GM12801 (cell line): ENCODE measurements around the gene CDH16.

Experiments
- TF ChIP-seq, protein P1 (sequence below): IDR thresholded peaks from one replicate; pipeline ENCODE4 v1.5.1; 2011; ENCODE audit warnings: control low read depth; ENCODE audit not compliant: insufficient read length; ENCODE audit errors: extremely low read depth

CDH16 gene

DNA sequence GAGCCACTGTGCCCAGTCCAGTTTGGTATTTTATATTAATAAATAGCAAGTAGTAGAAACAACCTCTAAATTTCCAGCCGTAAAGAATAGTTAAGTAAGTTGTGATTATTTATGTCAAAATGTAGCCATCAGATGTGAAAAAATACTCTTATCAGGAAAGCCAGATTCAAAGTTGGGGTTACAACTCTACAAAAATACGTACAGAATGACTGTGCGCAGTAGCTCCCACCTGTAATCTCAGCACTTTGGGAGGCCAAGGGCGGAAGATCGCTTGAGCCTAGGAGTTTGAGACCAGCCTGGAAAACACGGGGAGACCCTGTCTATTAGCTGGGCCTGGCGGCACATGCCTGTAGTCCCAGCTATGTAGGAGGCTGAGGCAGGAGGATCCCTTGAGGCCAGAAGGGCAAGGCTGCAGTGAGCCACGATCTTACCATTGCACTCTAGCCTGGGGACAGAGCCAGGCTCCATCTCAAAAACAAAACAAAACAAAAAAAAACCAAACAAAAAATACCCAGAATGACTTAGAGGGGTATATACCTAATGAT, 36.6 kb downstream of the CDH16 start:
- TF ChIP-seq, protein P1, sequence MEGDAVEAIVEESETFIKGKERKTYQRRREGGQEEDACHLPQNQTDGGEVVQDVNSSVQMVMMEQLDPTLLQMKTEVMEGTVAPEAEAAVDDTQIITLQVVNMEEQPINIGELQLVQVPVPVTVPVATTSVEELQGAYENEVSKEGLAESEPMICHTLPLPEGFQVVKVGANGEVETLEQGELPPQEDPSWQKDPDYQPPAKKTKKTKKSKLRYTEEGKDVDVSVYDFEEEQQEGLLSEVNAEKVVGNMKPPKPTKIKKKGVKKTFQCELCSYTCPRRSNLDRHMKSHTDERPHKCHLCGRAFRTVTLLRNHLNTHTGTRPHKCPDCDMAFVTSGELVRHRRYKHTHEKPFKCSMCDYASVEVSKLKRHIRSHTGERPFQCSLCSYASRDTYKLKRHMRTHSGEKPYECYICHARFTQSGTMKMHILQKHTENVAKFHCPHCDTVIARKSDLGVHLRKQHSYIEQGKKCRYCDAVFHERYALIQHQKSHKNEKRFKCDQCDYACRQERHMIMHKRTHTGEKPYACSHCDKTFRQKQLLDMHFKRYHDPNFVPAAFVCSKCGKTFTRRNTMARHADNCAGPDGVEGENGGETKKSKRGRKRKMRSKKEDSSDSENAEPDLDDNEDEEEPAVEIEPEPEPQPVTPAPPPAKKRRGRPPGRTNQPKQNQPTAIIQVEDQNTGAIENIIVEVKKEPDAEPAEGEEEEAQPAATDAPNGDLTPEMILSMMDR, result no peak

DNA sequence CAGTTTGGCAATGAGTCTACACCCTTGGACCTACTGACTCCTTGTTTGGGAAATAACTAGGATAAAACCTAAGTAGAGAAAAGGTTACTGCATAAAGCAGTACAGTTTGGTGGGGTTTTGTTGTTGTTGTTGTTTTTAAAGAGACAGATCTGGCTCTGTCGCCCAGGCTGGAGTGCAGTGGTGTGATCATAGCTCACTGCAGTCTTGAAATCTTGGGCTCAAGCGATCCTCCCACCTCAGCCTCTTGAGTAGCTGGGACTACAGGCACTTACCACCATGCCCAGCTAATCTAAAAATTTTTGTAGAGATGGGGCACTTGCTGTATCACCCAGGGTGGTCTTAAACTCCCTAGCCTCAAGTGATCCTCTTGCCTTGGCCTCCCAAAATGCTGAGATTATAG, 37.1 kb downstream of the CDH16 start:
- TF ChIP-seq, protein P1, result no peak

DNA sequence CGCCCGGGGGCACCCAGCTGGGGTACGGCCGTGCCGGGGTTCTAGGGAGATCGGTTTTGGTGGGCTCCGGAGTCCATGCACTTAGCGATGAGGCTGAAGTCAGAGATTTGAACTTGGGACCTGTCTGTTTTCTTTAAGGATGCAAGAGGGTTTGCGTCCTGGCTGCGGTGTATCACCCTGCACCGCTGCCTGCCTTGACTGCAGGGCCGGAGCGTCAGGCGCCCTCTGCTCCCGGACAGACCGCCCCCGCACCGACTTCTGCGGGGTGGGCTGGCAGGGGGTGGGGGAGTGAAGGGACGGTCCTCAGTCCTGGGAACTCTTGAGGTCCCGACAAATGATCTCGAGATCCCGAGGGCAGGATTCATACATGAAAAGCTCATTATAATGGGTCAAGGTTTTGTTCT, 37.7 kb downstream of the CDH16 start:
- TF ChIP-seq, protein P1, result no peak

DNA sequence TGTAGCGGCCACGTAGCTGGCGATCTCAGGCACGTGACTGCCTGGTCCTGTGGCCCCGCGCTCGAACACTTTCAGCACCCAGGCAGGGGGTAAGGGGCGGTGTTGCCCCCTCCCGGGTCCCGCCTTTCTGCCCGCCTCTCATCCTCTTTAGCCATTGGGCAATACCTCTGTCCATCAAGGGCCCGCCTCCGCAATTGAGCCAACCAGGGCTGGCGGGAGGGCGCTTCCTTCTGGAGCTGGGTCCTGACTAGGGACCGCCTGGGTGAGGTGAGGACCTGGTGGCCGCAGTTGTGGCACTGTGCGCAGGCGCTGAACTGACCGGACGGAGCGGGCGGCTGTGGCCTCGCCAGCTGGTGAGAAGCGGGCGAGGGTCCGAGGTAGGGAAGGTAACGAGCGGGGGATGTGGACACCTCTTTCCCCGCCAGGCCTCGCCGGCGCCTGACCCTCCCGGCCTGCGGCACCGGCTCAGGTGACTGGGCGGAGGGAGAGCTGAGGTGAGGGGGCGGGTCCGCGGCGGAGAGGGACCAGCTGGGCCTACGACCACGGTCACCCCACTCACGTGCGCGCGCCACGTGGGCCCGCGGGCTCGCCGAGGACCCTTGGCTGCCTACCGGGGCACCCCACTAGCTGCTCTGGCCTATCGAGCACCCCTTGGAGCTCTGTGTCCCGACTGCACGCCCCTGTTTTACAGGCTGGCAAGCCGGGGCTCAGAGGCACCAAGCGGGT, 38.2 kb downstream of the CDH16 start, which contains the start of gene PDP2:
TSS of gene PDP2 (plus strand) at position 228 of the 726 bp plus-strand sequence. CDS start 3,770 bp downstream, outside the sequence.
- TF ChIP-seq, protein P1, result no peak

DNA sequence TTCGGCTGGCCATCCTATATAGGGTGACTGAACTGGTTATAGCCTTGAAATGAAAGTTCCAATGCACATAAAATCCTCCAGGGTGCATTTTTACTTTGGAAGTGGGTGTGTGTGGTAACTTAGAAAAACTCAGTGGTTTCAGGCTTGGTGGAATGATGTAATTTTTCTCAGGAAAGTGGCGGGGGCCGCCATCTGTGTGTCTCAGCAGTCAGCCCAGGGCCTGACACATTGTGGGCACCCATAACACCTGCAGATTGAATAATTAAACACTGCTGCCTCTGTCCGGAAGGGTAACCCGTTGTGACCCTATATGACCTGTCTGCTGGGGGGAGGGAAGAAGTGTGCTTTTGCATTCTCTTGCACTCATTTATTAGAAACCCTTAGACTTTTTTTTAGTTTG, 40.6 kb downstream of the CDH16 start:
- TF ChIP-seq, protein P1, result no peak

DNA sequence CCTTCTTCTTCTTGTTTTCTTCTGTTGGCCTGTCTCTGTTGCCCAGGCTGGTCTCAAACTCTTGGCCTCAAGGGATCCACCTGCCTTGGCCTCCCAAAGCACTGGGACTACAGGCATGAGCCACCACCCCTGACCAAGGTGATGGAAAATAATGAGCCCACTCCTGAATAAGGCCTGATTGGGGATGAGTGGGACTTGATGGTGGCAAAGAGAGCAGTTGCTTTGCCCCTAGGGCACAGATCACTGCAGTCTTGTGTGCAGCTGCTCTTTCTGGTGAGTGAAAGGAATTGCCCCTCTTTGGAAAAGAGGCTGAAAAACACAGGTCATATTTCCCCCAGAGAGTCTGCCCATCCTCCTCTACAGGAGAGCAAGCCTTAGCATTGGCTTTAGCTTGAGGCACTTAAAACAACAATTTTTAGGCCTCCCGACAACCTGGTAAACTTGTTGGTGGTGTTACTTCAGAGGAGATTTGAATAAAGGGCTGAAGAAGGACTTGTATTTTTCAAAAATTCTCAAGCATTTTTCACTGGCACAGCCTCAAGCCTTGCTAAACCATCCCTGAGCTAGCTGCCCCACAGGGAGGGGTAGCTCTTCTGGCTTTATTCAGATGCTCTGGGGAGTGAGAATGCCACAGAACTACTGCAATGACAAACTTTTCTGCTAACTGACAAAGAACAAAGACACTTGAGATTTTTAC, 44.5 kb downstream of the CDH16 start:
- TF ChIP-seq, protein P1, result no peak

DNA sequence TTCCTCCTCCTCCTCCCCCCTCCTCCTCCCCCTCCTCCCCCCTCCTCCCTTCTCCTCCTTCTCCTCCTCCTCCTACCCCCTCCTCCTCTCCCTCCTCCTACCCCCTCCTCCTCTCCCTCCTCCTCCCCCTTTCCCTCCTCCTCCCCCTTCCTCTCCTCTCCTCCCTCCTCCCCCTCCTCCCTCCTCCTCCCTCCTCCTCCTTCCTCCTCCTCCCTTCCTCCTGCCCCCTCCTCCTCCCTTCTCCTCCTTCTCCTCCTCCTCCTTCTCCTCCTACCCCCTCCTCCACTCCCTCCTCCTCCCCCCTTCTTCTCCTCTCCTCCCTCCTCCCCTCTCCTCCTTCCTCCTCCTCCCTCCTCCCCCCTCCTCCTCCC, 45.0 kb downstream of the CDH16 start:
- TF ChIP-seq, protein P1, result no peak
